Body of pancreas (tissue), 4 donors: ENCODE data around the gene CLDN19.

Experiments
- POLR2A ChIP-seq, 3 donors: fragments of 450-650 bp; IDR thresholded peaks; one replicate each; pipeline ENCODE4 v1.6.1; 2016; ENCODE audit warnings: antibody characterized with exemption in 3 of 3, mild to moderate bottlenecking in 2 of 3
- TF ChIP-seq, protein P1 (sequence below), 7 experiments: fragments of 450-650 bp in 4 of 7; fragments of 200-600 bp in 3 of 7; sonication (generic) in 3 of 7; IDR thresholded peaks; one replicate each; pipeline ENCODE4 v1.5.1; 2016 to 2019; ENCODE audit warnings: antibody characterized with exemption in 7 of 7

GRCh38 chr1:42689912-42690311 lies 50.1 kb downstream of the CLDN19 start:
- TF ChIP-seq, protein P1, sequence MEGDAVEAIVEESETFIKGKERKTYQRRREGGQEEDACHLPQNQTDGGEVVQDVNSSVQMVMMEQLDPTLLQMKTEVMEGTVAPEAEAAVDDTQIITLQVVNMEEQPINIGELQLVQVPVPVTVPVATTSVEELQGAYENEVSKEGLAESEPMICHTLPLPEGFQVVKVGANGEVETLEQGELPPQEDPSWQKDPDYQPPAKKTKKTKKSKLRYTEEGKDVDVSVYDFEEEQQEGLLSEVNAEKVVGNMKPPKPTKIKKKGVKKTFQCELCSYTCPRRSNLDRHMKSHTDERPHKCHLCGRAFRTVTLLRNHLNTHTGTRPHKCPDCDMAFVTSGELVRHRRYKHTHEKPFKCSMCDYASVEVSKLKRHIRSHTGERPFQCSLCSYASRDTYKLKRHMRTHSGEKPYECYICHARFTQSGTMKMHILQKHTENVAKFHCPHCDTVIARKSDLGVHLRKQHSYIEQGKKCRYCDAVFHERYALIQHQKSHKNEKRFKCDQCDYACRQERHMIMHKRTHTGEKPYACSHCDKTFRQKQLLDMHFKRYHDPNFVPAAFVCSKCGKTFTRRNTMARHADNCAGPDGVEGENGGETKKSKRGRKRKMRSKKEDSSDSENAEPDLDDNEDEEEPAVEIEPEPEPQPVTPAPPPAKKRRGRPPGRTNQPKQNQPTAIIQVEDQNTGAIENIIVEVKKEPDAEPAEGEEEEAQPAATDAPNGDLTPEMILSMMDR (IDR thresholded peaks at IDR 0.05): no peak
- no peak for TF ChIP-seq POLR2A (IDR thresholded peaks at IDR 0.05)
